LNCAP (cell line): ENCODE data around the gene MRPL10.

Experiments used
- TF ChIP-seq, protein P1 (sequence below): fragments of 450-650 bp; IDR thresholded peaks from 2 replicates; pipeline ENCODE4 v1.5.1; 2017; ENCODE audit warnings: mild to moderate bottlenecking

MRPL10 gene

GRCh38 chr17:47866941-47867340 lies 35.6 kb upstream of the MRPL10 start:
- TF ChIP-seq, protein P1, sequence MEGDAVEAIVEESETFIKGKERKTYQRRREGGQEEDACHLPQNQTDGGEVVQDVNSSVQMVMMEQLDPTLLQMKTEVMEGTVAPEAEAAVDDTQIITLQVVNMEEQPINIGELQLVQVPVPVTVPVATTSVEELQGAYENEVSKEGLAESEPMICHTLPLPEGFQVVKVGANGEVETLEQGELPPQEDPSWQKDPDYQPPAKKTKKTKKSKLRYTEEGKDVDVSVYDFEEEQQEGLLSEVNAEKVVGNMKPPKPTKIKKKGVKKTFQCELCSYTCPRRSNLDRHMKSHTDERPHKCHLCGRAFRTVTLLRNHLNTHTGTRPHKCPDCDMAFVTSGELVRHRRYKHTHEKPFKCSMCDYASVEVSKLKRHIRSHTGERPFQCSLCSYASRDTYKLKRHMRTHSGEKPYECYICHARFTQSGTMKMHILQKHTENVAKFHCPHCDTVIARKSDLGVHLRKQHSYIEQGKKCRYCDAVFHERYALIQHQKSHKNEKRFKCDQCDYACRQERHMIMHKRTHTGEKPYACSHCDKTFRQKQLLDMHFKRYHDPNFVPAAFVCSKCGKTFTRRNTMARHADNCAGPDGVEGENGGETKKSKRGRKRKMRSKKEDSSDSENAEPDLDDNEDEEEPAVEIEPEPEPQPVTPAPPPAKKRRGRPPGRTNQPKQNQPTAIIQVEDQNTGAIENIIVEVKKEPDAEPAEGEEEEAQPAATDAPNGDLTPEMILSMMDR: no peak

- TF ChIP-seq, protein P1: no peak
Observed at GRCh38 chr17:47864791-47865216, 33.5 kb upstream of the MRPL10 start.

DNA sequence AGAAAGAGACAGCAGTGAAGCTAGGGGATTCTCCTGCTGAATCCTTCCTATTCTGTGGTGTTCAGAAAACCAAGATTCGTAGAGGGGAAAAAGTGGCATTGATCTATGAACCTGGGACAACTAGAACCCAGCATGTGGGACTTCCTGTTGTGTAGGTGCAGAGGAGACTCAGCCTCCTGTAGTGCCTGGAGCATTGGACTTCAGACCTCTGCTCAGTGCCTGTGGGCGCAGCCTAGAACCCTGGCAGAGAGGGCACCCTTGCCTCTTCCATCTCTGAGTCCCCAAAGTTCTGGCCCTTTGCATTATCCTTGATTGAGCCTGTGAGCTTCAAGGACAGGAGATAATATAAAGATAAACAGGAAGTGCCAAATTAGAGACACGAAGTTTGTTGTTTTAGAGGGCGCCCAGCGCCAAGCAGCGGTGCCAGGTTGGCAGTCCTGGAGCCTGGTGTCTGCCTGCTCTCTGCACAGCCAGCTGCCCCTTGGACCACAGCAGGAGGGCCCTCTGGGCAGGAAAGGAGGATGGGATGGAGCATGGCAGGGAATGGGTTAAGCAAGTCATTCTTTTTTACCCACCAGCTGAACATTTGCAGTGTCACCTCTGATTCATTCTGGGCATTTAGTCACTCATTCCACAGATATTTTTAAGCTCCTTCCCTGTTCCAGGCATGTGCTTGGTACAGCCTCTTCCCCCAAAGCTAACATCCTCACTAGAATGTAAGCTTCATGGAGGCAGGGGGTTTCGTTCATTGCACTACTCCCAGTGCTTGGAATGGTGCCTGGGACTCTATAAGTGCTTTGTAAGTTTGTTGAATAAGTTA lies 31.5 kb upstream of the MRPL10 start:
- TF ChIP-seq, protein P1: no peak

DNA sequence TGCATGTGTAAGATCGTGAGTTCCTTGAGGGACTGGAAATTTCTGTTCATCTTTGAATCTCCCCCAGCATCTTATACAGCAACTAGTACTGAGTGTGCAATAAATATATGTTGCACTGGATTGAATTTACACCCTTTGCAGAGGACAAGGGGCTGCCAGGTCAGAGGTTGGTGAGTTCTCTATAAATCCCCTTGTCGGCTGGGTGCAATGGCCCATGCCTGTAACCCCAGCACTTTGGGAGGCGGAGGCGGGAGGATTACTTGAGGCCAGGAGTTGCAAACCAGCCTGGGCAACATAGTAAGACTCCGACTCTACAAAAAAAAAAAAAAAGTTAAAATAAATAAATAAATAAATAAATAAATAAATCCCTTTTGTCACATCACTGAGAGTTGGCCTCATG lies 29.0 kb upstream of the MRPL10 start:
- TF ChIP-seq, protein P1: no peak

GRCh38 chr17:47857551-47858455 lies 26.5 kb upstream of the MRPL10 start:
- TF ChIP-seq, protein P1: no peak

GRCh38 chr17:47856830-47857229 lies 25.5 kb upstream of the MRPL10 start:
- TF ChIP-seq, protein P1: no peak

DNA sequence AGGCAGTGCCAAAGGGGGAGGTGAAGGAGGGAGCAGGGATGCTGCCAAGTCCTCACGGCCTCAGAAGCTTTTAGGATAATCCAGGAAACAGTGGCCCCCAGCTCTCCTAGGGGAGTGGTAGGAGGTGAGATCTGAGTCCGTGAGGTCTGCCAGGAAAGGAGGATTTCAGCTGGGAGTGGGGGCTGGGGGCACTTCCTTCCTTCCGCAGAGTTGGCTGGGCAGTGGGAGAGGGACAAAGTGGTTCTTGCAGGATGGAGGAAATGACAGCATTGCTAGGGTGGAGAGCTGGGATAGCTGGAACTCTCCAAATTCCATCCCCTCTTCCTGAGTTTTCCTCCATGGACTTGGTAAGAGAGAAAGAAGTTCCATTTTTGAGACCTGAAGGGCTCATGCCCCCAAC lies 24.4 kb upstream of the MRPL10 start:
- TF ChIP-seq, protein P1: no peak
